HG02798 (cell line): ENCODE results near the gene UMAD1.
A peak's percentile ranks its signal among the peaks of the same experiment; 100 is the strongest.
"Not testable (repeated sequence)": the region's sequence is repeated elsewhere in the genome, so short reads cannot be mapped to it uniquely, and the experiment has no call there.

Source experiments
- ATAC-seq: cut with Tn5 transposase; IDR thresholded peaks from one replicate; pipeline ENCODE4 v1.9.1; 2021; ENCODE audit warnings: mild to moderate bottlenecking; ENCODE audit not compliant: unreplicated experiment, poor library complexity

UMAD1 gene

DNA sequence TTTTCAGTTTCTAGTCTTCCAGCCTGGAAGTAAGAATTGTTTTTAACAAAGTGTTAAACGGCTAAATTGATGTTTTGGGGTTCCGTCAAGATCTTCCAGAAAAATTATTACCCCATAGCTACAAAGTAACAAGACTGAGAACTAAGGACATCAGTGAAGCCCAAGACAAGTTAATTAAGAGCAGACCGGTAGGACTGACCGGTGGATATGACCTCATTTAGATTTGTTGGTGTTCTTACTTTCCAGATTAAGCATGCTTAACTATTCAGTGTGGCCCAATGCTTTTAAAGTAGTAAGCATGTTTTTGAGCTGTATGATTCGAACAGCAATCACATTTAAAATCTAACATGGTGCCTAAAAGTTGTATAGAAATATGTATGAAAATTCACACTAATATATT lies 151.0 kb downstream of the UMAD1 start:
- ATAC-seq, result no peak

DNA sequence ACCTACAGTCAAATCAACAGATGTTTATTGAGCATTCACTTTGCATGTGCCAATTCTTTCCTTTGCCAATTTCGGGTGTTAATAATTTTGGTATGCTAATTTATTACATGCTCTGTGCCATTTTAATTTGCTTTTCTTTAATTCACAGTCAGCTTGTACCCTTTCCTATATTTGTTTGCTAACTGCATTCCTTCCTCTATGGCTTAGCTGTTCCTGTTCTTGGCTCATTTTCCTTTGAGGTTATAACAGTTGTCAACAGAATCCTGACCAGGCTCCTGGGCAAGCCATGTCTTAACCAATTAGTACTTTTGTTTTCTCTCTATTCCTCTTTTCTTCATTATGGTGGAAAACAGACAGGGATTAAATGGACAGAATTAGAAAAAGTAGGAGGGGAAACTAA lies 151.5 kb downstream of the UMAD1 start:
- ATAC-seq, result no peak

DNA sequence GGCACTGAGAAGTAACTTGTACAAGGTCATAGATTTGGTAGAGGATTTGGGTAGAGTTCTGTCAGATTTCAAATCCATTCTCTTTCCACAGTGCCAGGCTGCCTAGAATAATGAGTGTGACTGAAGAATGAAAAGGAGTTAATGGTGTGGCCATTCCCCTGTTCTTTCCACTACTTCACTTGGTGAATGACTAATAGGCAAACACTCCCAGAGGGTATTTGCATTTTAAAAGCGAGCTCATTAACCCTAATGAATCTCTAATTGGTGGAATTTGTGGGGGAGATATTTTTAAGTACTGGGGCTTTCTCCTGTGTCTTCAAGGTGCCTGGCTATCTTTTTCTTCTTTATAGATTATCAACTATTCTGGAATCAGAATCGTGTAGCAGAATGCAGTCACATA lies 152.7 kb downstream of the UMAD1 start:
- ATAC-seq, result no peak

DNA sequence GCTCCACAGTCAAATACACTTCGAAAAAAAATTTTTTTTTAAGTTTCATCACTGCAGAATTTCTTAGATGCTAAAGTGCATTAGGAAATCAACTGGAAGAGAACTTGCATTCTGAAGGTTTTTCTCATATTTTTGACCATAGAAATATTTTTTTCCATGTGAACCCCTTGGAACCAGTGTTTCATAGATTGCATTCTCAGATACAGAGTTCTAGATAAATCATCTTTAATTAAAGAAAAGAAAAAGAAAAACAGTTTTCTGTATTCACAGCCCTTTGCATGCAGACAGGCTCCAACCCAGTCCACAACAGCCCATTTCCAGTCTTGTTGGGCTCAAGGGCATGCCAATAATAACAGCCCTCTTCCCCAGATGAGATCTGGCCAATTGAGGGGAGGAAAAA lies 153.4 kb downstream of the UMAD1 start:
- ATAC-seq, result no peak

DNA sequence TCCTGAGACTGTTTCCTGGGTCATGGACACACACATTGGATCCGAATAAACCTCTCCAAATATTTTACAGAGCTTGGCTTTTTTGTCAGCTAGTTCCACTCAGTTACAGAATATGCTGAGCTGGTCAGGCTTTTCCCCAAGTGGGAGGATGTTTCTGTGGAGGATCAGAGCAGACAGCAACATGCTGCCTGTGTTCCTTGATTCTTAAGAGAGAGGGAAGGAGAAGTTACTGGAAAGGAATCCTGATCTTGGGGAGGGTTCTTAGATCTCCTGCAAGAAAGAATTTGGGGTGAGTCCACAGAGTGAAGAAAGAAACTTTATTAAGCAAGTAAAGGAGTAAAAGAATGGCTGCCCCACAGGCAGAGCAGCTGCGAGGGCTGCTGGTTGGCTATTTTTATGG lies 154.7 kb downstream of the UMAD1 start:
- ATAC-seq, result no peak

DNA sequence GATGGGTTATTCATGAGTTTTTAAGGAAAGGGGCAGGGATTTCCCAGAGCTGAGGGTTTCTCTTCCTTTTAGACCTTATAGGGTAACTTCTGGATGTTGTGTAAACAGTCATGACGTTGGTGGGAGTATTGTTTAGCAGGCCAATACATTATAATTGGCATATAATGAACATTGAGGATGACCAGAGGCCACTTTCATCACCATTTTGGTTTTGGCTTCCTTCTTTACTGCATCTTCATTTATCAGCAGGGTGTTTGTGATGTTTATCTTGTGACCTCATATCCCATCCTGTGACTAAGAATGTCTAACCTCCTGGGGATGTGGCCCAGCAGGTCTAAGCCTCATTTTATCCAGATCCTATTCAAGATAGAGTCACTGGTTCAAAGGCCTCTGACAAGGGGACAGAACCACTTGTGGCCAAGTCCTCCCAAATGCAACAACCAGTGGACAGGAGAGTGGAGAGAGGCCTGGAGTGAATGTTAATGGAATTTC lies 155.1 kb downstream of the UMAD1 start:
- ATAC-seq, result no peak

DNA sequence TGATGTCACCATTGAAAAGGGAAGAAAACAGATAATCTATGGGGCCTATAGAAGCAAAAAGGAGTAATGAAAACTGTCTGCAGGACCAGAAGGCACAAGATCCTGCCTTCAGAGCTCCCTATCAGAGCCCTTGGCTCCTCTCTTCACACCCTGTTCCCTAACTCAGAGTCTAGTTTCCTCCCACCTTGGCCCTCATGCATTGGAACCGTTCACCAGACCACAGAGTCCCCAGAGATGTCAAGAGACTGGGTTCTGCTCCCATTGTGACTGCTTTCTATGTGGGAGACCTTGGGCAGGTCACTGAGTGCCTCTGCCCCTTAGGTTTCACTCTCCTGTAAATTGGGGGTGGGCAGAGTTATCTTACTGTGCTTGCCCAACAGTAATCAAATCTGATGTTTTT lies 158.0 kb downstream of the UMAD1 start:
- peak; percentile 61 for ATAC-seq

DNA sequence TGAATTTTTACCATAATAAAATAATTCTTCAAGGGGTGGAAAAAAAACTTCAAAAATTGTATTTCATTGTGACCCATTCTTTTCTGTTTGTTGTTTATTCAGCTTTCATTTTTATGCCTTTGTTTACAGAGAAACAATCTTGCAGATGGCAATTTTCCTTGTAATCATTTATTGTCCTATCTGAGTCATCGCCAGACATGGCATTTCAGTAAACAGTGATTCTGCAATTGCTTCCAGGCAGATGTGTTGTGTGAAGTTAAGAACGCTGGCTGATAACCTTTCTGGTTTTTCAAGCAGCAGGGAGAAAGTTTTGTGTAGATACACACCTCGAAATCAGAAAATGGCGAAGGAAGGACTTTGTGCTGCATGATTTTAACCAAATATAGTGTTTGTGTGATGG lies 158.6 kb downstream of the UMAD1 start:
- ATAC-seq, result no peak

DNA sequence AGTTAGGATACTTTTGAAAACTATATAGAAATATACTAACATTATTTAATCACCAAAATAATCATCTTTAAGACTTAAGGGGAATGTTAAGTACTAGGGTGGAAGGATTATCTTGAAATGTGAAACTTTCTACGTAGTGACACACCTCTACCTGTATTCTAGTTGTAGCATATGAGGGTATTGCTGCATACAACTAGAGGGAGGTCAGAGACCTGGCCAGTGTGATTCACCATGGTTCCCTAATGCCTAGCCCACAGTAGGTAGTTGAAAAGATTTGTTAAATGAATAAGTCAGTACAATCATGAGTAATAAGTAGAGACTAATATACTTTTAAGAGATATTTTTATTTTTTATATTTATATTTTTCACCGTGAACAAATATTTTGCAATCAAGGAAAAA lies 162.0 kb downstream of the UMAD1 start:
- ATAC-seq, result no peak

DNA sequence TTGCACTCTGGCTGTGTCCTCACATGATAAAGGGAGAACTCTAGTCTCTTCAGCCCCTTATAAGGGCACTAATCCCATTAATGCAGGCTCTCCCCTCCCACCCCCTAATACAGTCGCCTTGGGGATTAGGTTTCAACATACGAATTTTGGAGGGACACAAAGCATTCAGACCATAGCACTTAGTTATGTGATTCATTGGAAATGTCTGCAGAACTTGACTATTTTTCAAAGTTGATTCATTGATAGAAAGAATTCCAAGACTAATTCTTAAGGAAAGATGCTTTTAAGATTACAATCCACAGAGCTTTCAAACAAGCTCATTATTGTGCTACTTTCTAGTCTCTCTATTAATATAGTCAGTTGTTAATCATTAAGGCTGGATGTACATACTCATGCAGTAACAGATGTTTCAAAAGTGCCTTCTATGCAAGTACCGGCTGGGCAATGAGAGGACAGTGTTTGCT lies 163.2 kb downstream of the UMAD1 start:
- no peak for ATAC-seq

DNA sequence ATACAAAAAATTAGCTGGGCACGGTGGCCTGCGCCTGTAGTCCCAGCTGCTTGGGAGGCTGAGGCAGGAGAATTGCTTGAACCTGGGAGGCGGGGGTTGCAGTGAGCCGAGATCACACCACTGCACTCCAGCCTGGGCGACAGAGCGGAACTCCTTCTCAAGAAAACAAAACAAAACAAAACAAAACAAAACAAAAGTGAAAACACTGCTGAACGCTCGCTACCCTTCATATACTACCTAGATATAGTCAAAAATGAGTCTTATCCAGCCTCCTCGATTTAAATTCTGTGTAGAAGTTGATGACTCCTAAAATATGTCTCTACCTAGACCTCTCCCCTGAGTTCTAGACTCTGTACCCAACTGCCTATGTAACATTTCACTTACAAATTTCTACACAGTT lies 164.3 kb downstream of the UMAD1 start:
- not testable (repeated sequence) for ATAC-seq

DNA sequence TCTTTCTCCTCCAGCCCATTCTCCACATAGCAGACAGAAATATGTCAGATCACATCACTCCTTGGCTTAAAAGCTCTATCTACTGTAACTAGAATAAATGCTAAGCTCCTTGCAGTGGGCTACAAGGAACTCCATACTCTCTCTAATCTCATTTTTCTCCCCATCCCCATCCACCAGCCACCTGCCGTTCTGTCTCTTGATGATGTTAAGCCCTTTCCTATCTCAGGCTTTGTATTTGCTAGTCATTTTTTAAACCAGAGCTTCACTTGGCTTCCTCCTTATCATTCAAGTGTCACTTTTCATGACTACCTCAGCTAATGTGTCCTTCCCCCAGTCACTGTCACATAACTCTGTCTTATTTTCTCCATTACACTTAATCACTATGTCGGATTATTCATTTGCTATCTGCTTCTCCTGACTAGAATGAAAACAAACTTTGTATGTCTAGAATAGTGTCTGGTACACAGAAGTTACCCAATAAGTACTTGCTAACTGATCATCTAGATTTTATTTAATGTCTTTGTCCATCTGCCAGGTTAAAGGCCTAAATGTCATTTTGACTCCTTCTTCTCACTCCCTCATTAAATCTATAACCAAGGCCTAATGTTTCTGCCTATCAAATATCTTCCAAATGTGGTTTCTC lies 165.1 kb downstream of the UMAD1 start:
- no peak for ATAC-seq

DNA sequence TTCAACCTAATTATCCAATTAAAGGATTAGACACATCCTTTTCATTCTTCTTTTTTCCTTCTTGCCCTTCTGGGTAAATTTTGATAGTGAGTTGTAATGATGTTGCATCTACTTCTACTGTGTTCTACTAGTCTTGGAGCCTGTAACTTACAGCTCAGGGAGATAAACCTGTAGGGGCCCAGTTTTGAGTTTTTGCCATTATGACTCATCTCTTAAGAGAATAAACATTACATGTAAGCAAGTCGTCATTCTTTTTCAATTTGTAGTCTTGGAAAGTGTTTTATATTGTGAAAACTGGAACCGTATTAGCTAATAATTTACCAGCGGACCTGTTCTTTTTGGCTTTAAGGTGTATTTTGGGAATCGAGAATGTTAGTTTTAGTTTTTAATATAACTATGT lies 167.6 kb downstream of the UMAD1 start:
- ATAC-seq, result no peak

DNA sequence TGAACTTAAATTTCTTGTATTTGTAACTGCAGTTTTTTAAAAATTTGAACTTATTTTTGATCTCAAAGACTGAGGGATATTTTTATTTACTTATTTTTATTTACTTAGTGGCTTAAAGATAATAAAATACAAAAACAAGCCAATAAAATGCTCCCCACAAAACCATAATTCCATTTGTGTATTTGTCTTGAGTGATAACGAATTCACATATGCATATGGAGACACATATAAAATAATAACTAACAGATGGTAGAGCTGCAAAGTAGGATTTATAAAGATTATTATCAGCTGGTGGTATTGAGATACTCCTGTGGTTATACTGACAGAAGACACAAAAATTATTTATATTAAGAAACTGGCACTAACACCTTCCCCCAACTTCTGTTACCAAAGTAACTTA lies 168.1 kb downstream of the UMAD1 start:
- no peak for ATAC-seq

DNA sequence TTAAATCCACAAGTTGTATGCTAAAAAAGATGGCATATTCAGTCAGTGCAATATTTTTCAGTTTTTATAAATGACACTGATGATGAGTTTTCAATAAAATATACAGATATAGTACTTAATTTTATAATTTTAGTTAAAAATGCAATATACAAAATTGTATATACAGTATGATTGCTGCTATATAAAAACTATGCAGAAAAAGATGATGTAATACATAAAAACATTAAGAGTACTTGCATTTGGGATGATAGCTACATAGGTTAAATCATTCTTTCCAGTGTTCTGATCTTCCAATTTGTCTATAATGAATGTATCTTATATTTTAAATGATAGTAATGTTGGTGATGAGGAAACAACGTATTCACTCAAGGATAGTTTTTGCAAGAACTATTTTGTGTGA lies 169.8 kb downstream of the UMAD1 start:
- ATAC-seq, result no peak

DNA sequence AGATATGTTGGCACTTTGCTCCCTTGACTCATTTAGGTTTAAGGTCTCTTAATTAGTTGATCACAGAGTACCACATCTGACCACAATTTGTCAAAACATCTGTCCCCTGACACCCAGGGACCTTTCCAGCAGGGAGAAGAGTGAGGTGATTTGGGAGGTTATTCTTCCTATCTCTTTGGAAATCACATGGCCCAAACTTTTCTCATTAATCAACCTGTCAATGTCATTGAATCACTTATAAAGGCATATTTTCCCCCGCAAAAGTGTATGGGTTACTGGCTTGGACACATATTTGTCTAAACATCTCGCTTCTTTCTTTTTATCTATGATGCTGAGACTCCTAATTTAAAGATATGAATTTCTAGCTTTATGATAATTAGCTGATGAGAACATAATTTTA lies 170.3 kb downstream of the UMAD1 start:
- no peak for ATAC-seq

DNA sequence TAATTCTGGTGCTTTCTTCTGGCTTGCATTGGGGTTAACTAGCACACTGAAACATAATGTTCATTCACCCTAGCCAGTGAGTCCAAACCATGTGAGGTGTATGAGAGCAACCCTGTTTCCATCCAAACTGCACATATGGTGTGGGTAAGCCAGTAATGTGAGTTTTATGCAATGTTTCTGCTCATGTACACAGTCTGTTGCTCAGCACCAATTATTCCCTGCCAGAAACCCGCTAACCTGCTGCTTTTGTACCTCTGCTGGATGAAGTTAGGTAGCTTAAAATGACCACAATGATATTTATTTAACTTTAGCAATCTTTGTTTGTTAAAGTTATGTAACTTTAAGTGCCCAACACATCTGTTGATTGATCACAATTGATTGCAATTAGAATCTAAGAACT lies 171.6 kb downstream of the UMAD1 start:
- no peak for ATAC-seq

DNA sequence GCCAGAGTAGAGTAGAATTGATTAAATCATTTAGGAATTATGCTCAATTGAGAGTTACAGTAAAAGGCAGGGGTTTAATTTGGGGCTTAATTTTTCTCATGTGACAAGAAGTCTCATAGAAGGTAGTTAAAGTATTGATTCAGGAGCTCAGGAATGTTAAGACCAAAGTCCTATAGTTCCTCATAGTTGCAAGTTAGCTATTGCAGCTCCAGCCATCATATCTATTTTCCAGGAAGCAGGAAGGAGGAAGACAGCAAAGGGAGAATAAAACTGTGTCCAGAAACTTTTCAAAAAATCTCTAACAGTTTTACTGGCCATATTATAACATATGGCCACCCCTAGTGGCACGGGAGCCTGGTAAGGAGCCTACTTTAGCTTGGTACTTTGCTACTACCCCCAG lies 174.8 kb downstream of the UMAD1 start:
- ATAC-seq, result no peak

DNA sequence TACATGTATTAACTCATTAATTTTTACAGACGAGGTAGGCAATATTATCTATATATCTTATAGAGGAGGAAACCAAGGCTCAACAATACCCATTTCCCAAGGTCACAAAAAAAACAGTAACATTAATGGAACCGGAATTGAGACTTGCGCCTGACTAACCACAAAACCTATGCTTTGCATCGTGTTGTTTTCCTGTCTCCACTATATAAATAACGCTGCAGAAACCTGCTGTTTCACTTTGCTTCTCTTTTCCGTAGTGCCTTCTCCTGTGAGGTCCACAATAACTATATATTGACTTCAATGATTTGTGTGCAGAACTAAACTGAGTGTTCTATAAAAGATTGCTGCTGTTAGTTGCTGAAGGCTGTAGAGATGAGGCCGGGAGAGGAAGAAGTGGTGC lies 175.5 kb downstream of the UMAD1 start:
- peak; percentile 41 for ATAC-seq

DNA sequence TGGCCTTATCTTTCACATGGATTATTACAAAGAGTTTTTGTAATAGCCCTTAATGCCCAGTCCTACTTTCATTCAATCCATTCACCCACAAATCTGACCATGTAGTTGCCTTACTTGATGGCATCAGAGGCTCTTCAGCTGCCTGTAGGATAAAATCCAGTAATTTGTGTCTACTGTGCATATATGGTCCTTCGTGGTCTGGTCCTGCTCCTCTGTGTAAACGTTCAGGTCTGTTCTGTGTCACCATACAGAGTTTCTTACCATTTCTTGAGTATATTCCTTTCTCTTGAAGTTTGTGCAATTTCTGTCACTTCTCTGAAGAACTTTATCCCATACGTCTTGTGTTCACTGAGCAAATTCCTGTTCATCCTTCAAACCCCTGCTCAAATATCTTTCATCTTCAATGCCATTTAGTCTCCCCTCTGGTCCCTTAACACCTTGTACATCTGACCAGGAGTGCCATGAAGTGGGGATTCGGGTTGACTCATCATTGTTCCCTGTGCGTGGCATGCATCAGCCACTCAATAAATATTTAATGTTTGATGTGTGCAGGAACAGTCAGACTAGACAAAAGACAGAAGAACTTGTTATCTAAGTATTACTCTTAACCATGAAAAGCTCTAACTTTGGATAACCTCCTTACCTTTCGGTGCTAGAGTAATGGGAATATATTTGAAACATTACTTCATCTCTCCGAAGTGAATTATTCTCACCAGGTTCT lies 176.4 kb downstream of the UMAD1 start:
- peak; percentile 34 for ATAC-seq

DNA sequence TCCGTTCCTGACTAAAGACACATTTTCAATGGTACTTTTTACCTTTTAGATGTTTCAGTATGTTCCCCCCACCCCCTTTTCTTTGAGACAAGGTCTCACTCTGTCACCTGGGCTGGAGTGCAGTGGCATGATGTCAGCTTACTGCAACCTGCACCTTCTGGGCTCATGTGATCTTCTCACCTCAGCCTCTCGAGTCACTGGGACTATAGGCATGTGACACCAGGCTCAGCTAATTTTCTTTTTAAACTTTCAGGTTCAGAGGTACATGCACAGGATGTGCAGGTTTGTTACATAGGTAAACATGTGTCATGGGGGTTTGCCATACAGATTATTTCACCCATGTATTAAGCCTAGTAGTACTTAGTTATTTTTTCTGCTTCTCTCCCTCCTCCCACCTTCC lies 177.2 kb downstream of the UMAD1 start:
- peak; percentile 16 for ATAC-seq

DNA sequence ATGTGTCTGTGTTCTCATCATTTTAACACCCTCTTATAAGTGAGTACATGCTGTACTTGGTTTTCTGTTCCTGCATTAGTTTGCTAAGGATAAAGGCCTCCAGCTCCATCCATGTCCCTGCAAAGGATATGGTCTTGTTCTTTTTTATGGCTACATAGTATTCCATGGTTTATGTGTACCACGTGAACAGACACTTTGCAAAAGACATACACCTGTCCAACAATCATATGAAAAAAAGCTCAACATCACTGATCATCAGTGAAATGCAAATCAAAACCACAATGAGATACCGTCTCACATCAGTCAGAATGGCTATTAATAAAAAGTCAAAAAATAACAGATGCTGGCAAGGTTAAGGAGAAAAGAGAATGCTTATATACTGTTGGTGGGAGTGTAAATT lies 177.6 kb downstream of the UMAD1 start:
- ATAC-seq, result not testable (repeated sequence)
